Neural cell (in vitro differentiated cells): ENCODE results near the gene PRMT3. TPM values are rescaled to one million over a fixed set of nuclear protein-coding genes. Genes with fewer than 3 reads are reported as not detected.

Experiments
- H2AFZ ChIP-seq: fragments of 200-600, 300-800 bp; sonication (generic), shearing (Covaris generic); 2 replicates; pipeline ENCODE4 v1.6.0; 2014; ENCODE audit warnings: low read depth, mild to moderate bottlenecking, antibody characterized with exemption, low read length, moderate library complexity
- H3F3A ChIP-seq: fragments of 200-600 bp; shearing (Covaris generic); 2 replicates; pipeline ENCODE4 v1.6.1; 2016; ENCODE audit warnings: mild to moderate bottlenecking, moderate library complexity, mixed read lengths, antibody characterized with exemption, low read length; ENCODE audit not compliant: insufficient read depth, poor library complexity, severe bottlenecking
- H3K27ac ChIP-seq: fragments of 200-600, 300-800 bp; sonication (generic), shearing (Covaris generic); 2 replicates; pipeline ENCODE4 v1.5.1; 2014; ENCODE audit warnings: mild to moderate bottlenecking, low read length, moderate library complexity
- H3K27me3 ChIP-seq: fragments of 300-800, 200-600 bp; sonication (generic), shearing (Covaris generic); 2 replicates; pipeline ENCODE4 v1.6.0; 2014; ENCODE audit warnings: mild to moderate bottlenecking, low read depth, low read length, moderate library complexity; ENCODE audit not compliant: insufficient read depth
- H3K36me3 ChIP-seq: fragments of 300-800, 200-600 bp; sonication (generic), shearing (Covaris generic); 2 replicates; pipeline ENCODE4 v1.5.1; 2014; ENCODE audit warnings: mild to moderate bottlenecking, antibody characterized with exemption, low read length, moderate library complexity; ENCODE audit not compliant: insufficient read depth
- H3K4me2 ChIP-seq: fragments of 300-800, 200-600 bp; sonication (generic), shearing (Covaris generic); 2 replicates; pipeline ENCODE4 v1.6.0; 2014; ENCODE audit warnings: mild to moderate bottlenecking, low read length
- H3K4me3 ChIP-seq: fragments of 300-800, 200-600 bp; sonication (generic), shearing (Covaris generic); 2 replicates; pipeline ENCODE4 v1.5.1; 2014; ENCODE audit warnings: mild to moderate bottlenecking, low read length, moderate library complexity
- H3K79me2 ChIP-seq: fragments of 200-600 bp; shearing (Covaris generic); replicated peaks from 2 replicates; pipeline ENCODE4 v1.6.0; 2014; ENCODE audit warnings: mild to moderate bottlenecking, low read length, moderate library complexity; ENCODE audit not compliant: insufficient read depth
- H3K9ac ChIP-seq: fragments of 300-800, 200-600 bp; sonication (generic), shearing (Covaris generic); 2 replicates; pipeline ENCODE4 v1.6.1; 2016; ENCODE audit warnings: mild to moderate bottlenecking, low read length, mixed read lengths
- H3K9me2 ChIP-seq: fragments of 200-600 bp; shearing (Covaris generic); 2 replicates; pipeline ENCODE4 v1.6.1; 2016; ENCODE audit warnings: mild to moderate bottlenecking, low read length, mixed read lengths; ENCODE audit not compliant: insufficient read depth
- H3K9me3 ChIP-seq: fragments of 200-600, 300-800 bp; sonication (generic), shearing (Covaris generic); 2 replicates; pipeline ENCODE4 v1.6.1; 2016; ENCODE audit warnings: mild to moderate bottlenecking, mixed run types, low read length, moderate library complexity, mixed read lengths
- H4K20me1 ChIP-seq: fragments of 200-600 bp; shearing (Covaris generic); 2 replicates; pipeline ENCODE4 v1.6.1; 2016; ENCODE audit warnings: mild to moderate bottlenecking, mixed run types; ENCODE audit not compliant: insufficient read depth
- CTCF ChIP-seq: fragments of 450-650 bp; IDR thresholded peaks from 2 replicates; pipeline ENCODE4 v1.5.1; 2014; ENCODE audit warnings: antibody characterized with exemption, mild to moderate bottlenecking, moderate library complexity; ENCODE audit not compliant: poor library complexity, severe bottlenecking
- EP300 ChIP-seq: fragments of 450-650 bp; conservative IDR thresholded peaks from 2 replicates; pipeline ENCODE4 v1.6.1; 2014; ENCODE audit warnings: antibody characterized with exemption, mild to moderate bottlenecking, moderate library complexity; ENCODE audit not compliant: poor library complexity, severe bottlenecking
- EZH2 ChIP-seq: fragments of 200-600, 300-800 bp; shearing (Covaris generic), sonication (generic); IDR thresholded peaks from 2 replicates; pipeline ENCODE4 v1.6.1; 2014; ENCODE audit warnings: antibody characterized with exemption, low read length, borderline replicate concordance, mild to moderate bottlenecking; ENCODE audit not compliant: insufficient read depth, poor library complexity, severe bottlenecking
- MXI1 ChIP-seq: fragments of 450-650 bp; conservative IDR thresholded peaks from 2 replicates; pipeline ENCODE4 v1.6.1; 2014; ENCODE audit warnings: antibody characterized with exemption, mild to moderate bottlenecking; ENCODE audit not compliant: poor library complexity, severe bottlenecking
- POLR2AphosphoS5 ChIP-seq: IDR thresholded peaks from 2 replicates; pipeline ENCODE4 v1.6.1; 2012
- RAD21 ChIP-seq: fragments of 450-650 bp; conservative IDR thresholded peaks from 2 replicates; pipeline ENCODE4 v1.6.1; 2014; ENCODE audit warnings: antibody characterized with exemption, mild to moderate bottlenecking, moderate library complexity
- SMC3 ChIP-seq: fragments of 450-650 bp; conservative IDR thresholded peaks from 2 replicates; pipeline ENCODE4 v1.6.1; 2014; ENCODE audit warnings: antibody characterized with exemption, mild to moderate bottlenecking, moderate library complexity; ENCODE audit not compliant: poor library complexity
- TAF1 ChIP-seq: IDR thresholded peaks from 2 replicates; pipeline ENCODE4 v1.6.1; 2012; ENCODE audit warnings: low read depth
- polyA plus RNA-seq: library from polyadenylated mRNA; depleted of rRNA; stranded (reverse); fragments of >200 nt; gene quantifications from 2 replicates; pipeline ENCODE4 v1.2.3, GENCODE V29; 2014
- TF ChIP-seq, protein P1 (sequence below): IDR thresholded peaks from 2 replicates; pipeline ENCODE4 v1.6.1; 2012; ENCODE audit warnings: borderline replicate concordance

Gene PRMT3
- polyA plus RNA-seq, 1 donor from 2014 or later, result 16.5 TPM

DNA sequence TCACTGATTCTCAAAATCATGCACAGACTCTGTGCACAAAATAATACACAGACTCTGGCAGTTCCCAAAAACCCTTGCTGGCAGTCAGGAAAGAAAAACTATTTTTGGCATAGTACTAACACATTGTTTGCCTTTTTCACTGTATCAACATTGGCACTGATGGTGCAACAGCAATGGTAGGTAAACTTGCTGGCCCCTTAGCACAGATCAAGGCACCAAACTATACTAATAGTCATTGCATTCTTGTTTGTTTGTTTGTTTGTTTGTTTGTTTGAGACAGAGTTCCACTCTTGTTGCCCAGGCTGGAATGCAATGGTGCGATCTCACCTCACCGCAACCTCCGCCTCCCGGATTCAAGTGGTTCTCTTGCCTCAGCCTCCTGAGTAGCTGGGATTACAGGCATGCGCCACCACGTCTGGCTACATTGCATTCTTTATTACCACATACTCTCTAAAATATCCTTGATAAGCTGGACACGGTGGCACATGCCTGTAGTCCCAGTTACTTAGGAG is 130.9 kb downstream of the PRMT3 start:
- Histone ChIP-seq H3F3A (no peaks in the 10 kb centered on the region), H3K79me2 (no peaks in the 10 kb centered on the region), H3K27me3 (no peaks in the 10 kb centered on the region)

GRCh38 chr11:20522536-20522935 is 135.0 kb downstream of the PRMT3 start:
- H3K27me3 ChIP-seq, result no peaks in the 10 kb centered on the region

More for the DNA sequence above, 130.9 kb downstream of the PRMT3 start:
- Histone ChIP-seq H2AFZ (no peak overlapping the region), H3K9me3 (no peaks in the 10 kb centered on the region), H3K27ac (no peak overlapping the region), H3K36me3 (no peaks in the 10 kb centered on the region), H3K4me3 (no peak overlapping the region), H4K20me1 (no peaks in the 10 kb centered on the region), H3K9ac (no peak overlapping the region), H3K9me2 (no peaks in the 10 kb centered on the region), H3K4me2 (no peak overlapping the region)
- TF ChIP-seq CTCF (no peak), TAF1 (no peak), POLR2AphosphoS5 (no peak), MXI1 (no peak), EP300 (no peak), RAD21 (no peak), SMC3 (no peak), EZH2 (no peak)
- TF ChIP-seq, protein P1, sequence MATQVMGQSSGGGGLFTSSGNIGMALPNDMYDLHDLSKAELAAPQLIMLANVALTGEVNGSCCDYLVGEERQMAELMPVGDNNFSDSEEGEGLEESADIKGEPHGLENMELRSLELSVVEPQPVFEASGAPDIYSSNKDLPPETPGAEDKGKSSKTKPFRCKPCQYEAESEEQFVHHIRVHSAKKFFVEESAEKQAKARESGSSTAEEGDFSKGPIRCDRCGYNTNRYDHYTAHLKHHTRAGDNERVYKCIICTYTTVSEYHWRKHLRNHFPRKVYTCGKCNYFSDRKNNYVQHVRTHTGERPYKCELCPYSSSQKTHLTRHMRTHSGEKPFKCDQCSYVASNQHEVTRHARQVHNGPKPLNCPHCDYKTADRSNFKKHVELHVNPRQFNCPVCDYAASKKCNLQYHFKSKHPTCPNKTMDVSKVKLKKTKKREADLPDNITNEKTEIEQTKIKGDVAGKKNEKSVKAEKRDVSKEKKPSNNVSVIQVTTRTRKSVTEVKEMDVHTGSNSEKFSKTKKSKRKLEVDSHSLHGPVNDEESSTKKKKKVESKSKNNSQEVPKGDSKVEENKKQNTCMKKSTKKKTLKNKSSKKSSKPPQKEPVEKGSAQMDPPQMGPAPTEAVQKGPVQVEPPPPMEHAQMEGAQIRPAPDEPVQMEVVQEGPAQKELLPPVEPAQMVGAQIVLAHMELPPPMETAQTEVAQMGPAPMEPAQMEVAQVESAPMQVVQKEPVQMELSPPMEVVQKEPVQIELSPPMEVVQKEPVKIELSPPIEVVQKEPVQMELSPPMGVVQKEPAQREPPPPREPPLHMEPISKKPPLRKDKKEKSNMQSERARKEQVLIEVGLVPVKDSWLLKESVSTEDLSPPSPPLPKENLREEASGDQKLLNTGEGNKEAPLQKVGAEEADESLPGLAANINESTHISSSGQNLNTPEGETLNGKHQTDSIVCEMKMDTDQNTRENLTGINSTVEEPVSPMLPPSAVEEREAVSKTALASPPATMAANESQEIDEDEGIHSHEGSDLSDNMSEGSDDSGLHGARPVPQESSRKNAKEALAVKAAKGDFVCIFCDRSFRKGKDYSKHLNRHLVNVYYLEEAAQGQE, result no peak

More at GRCh38 chr11:20522536-20522935, 135.0 kb downstream of the PRMT3 start:
- Histone ChIP-seq H3K4me2 (no peak overlapping the region), H3K9ac (no peak overlapping the region), H3K36me3 (no peaks in the 10 kb centered on the region), H3F3A (no peaks in the 10 kb centered on the region), H4K20me1 (no peaks in the 10 kb centered on the region), H3K9me3 (no peaks in the 10 kb centered on the region), H2AFZ (no peak overlapping the region), H3K27ac (no peak overlapping the region), H3K79me2 (no peaks in the 10 kb centered on the region), H3K9me2 (no peaks in the 10 kb centered on the region), H3K4me3 (no peak overlapping the region)
- TF ChIP-seq TAF1, result no peak
- no peak for TF ChIP-seq EZH2
- no peak for TF ChIP-seq MXI1
- TF ChIP-seq EP300, result no peak
- no peak for TF ChIP-seq POLR2AphosphoS5
- TF ChIP-seq, protein P1, result no peak
